Chondrocyte (in vitro differentiated cells): ENCODE results near the gene DPP6. TPM values are rescaled to one million over a fixed set of nuclear protein-coding genes. Genes with fewer than 3 reads are reported as not detected.

ENCODE experiments used
- DNase-seq: peaks from one replicate; pipeline ENCODE4 v3.0.0; 2021; ENCODE audit warnings: mixed read lengths, low spot score
- H3K27ac Mint-ChIP-seq: one replicate; pipeline ENCODE4 v1.8.0; 2021; ENCODE audit warnings: mild to moderate bottlenecking, moderate library complexity, mixed read lengths; ENCODE audit not compliant: unreplicated experiment
- H3K27me3 Mint-ChIP-seq: 2 replicates; pipeline ENCODE4 v1.8.0; 2021; ENCODE audit warnings: low read depth, mixed read lengths
- H3K36me3 Mint-ChIP-seq: 2 replicates; pipeline ENCODE4 v1.8.0; 2021; ENCODE audit warnings: low read depth, mixed read lengths
- H3K4me1 Mint-ChIP-seq: 2 replicates; pipeline ENCODE4 v1.8.0; 2021; ENCODE audit warnings: low read depth, mild to moderate bottlenecking, mixed read lengths
- H3K4me3 Mint-ChIP-seq: one replicate; pipeline ENCODE4 v1.8.0; 2021; ENCODE audit warnings: mild to moderate bottlenecking, moderate library complexity, mixed read lengths; ENCODE audit not compliant: unreplicated experiment
- H3K9me3 Mint-ChIP-seq: 2 replicates; pipeline ENCODE4 v1.8.0; 2021; ENCODE audit warnings: low read depth, mixed read lengths
- total RNA-seq: library from RNA; stranded (reverse); gene quantifications from 3 replicates; pipeline ENCODE4 v1.2.1, GENCODE V29; 2021
- TF ChIP-seq, protein P1 (sequence below): fragments of 200-600 bp; sonication (generic); IDR thresholded peaks from 2 replicates; pipeline ENCODE4 v1.5.0; 2021; ENCODE audit warnings: antibody characterized with exemption, mild to moderate bottlenecking, moderate library complexity

DPP6 gene
- total RNA-seq, 1 donor from 2014 or later = not detected

DNA sequence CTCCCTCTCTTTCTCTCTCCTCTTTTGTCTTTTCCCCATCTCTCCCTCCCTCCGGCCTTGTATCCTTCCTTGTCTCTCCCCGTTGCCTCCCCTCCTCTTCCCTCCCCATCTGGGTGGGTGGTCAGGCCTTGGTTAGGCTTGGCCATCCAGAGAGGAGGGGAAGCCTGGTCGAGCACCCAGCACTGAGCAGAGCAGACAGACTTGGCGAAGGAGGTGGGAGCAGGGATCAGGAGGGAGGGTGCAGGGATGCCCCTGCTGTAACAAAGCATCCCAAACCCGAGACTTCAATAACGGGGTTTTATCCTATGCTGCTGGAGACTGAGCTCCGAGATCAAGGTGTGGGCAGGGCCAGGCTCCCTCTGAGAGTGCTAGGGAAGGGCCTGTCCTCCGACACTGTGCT lies 853.4 kb downstream of the DPP6 start:
- no peaks in the 10 kb centered on the region for H3K4me1 Mint-ChIP-seq
- no peak overlapping the region for H3K27ac Mint-ChIP-seq
- H3K4me3 Mint-ChIP-seq = no peak overlapping the region
- DNase-seq = peak; percentile 46
- TF ChIP-seq, protein P1, sequence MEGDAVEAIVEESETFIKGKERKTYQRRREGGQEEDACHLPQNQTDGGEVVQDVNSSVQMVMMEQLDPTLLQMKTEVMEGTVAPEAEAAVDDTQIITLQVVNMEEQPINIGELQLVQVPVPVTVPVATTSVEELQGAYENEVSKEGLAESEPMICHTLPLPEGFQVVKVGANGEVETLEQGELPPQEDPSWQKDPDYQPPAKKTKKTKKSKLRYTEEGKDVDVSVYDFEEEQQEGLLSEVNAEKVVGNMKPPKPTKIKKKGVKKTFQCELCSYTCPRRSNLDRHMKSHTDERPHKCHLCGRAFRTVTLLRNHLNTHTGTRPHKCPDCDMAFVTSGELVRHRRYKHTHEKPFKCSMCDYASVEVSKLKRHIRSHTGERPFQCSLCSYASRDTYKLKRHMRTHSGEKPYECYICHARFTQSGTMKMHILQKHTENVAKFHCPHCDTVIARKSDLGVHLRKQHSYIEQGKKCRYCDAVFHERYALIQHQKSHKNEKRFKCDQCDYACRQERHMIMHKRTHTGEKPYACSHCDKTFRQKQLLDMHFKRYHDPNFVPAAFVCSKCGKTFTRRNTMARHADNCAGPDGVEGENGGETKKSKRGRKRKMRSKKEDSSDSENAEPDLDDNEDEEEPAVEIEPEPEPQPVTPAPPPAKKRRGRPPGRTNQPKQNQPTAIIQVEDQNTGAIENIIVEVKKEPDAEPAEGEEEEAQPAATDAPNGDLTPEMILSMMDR = no peak
- no peaks in the 10 kb centered on the region for H3K36me3 Mint-ChIP-seq
- H3K9me3 Mint-ChIP-seq = peaks cover 5% of the 10 kb centered on the region
- peaks cover 5% of the 10 kb centered on the region for H3K27me3 Mint-ChIP-seq

DNA sequence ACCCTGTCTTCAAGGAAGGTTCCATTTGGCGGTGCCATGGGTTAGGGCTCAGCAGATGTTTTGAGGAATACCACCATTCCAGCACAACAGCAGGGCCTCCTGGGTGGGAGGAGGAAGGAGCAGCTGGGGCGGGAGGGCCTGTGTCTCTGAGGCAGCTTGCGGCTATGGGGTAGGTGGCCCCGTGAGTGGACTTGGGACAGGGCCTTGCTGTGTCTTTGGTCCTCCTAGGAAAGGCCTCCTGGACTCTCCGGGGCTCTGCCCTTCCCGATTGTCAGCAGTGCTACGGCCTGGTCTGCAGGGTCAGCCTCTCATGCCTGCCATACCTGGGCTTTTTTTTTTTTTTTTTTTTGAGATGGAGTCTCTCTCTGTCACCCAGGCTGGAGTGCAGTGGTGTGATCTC lies 854.0 kb downstream of the DPP6 start:
- peak; percentile 76 for DNase-seq
- peaks cover 11% of the 10 kb centered on the region for H3K9me3 Mint-ChIP-seq
- no peak overlapping the region for H3K4me3 Mint-ChIP-seq
- no peaks in the 10 kb centered on the region for H3K36me3 Mint-ChIP-seq
- no peak overlapping the region for H3K27ac Mint-ChIP-seq
- peaks cover 5% of the 10 kb centered on the region for H3K27me3 Mint-ChIP-seq
- no peaks in the 10 kb centered on the region for H3K4me1 Mint-ChIP-seq
- TF ChIP-seq, protein P1 = no peak

DNA sequence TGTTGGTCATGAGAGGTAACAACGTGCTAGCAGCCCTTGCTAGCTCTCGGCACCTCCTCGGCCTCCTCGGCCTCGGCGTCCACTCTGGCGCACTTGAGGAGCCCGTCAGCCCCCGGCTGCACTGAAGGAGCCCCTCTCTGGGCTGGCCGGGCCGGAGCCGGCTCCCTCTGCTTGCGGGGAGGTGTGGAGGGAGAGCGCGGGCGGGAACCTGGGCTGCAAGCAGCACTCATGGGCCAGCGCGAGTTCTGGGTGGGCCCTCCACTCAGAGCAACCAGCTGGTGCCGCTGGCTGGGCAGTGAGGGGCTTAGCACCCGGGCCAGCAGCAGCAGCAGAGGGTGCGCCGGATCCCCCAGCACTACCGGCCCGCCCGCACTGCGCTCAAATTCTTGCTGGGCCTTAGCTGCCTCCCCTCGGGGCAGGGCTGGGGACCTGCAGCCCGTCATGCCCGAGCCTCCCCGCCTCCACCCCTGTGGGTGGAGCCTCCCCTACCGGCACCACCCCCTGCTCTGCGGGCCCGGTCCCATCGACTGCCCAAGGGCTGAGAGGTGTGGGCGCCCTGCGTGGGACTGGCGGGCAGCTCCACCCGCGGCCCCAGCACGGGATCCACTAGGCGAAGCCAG lies 854.6 kb downstream of the DPP6 start:
- Mint-ChIP-seq H3K27me3 (peaks cover 5% of the 10 kb centered on the region), H3K36me3 (no peaks in the 10 kb centered on the region), H3K9me3 (peaks cover 13% of the 10 kb centered on the region), H3K4me3 (no peak overlapping the region), H3K27ac (no peak overlapping the region), H3K4me1 (no peaks in the 10 kb centered on the region)
- peak; percentile 89 for DNase-seq
- TF ChIP-seq, protein P1 = no peak

DNA sequence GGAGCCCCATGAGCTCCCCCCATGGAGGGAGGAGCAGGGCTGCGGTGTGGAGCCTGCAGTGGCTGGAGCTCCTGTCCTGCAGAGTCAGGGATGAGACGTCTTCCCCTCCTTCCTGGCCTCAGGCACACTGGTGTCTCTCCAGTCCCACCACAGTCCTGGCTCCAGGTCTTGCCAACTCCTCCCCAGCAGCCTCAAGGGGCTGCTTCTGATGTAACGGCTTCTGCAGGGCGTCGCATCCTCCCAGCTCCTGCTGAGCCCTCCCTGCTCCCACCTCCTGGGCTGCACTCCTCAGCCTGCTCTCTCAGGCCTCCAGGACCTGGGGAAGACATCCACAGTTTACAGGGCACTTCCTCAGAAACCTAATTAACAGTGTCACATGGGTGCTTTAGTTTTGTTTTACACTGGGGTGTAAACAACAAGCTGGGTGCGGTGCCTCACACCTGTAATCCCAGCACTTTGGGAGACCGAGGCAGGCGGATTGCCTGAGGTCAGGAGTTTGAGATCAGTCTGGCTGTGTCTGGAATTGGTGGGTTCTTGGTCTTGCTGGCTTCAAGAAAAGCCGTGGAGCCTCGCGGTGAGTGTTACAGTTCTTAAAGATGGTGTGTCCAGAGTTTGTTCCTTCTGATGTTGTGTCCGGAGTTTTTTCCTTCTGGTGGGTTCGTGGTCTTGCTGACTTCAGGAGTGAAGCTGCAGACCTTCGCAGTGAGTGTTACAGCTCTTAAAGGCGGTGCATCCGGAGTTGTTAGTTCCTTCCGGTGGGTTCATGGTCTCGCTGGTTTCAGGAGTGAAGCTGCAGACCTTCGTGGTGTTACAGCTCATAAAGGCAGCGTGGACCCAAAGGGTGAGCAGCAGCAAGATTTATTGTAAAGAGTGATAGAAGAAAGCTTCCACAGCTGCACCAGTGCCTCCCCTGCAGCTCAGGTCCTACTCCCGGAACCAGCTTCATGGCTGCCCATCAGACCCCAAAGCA lies 855.7 kb downstream of the DPP6 start:
- H3K4me1 Mint-ChIP-seq = no peaks in the 10 kb centered on the region
- H3K27me3 Mint-ChIP-seq = peaks cover 5% of the 10 kb centered on the region
- H3K4me3 Mint-ChIP-seq = no peak overlapping the region
- H3K9me3 Mint-ChIP-seq = peaks cover 13% of the 10 kb centered on the region
- H3K36me3 Mint-ChIP-seq = no peaks in the 10 kb centered on the region
- TF ChIP-seq, protein P1 = no peak
- DNase-seq = peak; percentile 62
- H3K27ac Mint-ChIP-seq = no peak overlapping the region

DNA sequence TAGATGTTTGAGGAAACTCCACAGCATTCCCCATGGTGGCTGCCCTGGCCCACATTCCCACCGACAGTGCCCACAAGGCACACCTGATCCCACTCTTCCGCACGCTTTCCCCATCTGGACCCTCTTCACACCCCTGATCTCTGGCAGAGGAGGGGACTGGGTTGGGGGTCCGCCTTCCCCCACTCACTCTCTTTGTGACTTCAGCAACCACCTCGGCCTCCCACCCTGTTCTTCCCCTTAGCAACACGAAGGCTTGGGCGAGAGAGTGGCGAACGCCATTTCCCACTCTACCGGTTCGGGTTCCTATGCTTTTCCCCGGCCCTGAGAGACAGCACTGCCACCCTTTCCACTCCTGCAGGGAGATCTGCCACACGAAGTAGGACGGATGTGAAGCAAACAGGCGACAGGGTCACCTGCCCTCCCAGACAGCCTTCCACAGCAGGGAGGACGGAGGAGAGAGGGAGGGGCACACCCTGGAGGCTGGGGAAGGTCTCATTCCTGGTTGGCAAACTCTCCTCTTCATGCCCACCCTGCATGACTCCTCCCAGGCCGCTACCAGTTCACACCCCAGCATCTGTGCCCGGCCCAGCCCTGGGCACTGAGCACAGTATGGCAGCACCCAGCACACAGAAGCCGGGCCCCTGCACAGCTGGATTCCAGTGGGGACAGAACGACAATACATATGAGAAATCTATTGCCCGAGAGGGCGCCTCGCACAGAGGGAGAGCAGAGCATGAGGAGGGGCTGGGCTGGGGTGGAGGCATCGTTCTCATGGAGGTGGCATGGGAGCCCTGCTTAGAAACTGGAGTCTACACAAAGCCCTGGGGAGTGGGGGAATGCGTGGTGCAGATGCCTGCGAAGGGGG lies 857.3 kb downstream of the DPP6 start:
- Mint-ChIP-seq H3K9me3 (peaks cover 10% of the 10 kb centered on the region), H3K27me3 (peaks cover 5% of the 10 kb centered on the region), H3K4me3 (no peak overlapping the region), H3K36me3 (no peaks in the 10 kb centered on the region), H3K4me1 (no peaks in the 10 kb centered on the region), H3K27ac (no peak overlapping the region)
- peak; percentile 69 for DNase-seq
- TF ChIP-seq, protein P1 = no peak
